GM19324 (cell line): ENCODE results near the gene PGBD1.
"Not testable (repeated sequence)": the region's sequence is repeated elsewhere in the genome, so short reads cannot be mapped to it uniquely, and the experiment has no call there.

ENCODE experiments used
- ATAC-seq: cut with Tn5 transposase; IDR thresholded peaks from one replicate; pipeline ENCODE4 v1.9.1; 2021; ENCODE audit warnings: mild to moderate bottlenecking, moderate library complexity; ENCODE audit not compliant: unreplicated experiment, low FRiP score

PGBD1 gene

DNA sequence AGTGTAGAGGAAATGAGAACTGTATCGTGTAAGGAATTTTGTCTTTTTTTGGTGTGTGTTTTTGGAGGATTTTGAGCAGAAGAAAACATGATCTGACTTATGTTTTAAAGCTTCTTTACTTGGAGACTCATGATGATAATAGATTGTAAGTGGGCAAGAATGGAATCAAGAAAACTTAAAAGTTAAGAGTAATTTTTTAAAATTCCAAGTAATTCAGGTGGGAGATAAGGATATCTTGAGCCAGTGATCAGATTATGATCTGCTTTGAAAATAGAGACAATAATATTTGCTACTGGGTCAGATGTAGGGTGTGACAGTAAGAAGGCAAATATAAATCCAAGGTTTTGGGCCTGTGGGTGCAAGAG lies 13.7 kb upstream of the PGBD1 start:
- no peak for ATAC-seq

DNA sequence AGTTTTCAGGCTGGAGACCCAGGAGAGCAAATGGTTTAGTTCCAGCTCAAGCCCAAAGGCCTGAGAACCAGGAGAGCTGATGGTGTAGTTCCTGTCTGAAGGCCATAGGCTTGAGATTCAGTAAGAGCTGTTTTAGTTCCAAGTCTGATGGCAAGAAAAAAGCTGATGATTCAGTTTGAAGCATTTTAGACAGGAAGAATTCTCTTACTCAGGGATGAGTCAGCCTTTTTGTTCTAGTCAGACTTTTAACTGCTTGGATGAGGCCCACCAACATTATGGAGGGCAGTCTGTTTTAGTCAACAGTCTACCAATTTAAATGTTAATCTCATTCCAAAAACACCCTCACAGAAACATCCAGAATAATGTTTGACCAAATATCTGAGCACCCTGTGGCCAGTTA lies 11.9 kb upstream of the PGBD1 start:
- no peak for ATAC-seq

DNA sequence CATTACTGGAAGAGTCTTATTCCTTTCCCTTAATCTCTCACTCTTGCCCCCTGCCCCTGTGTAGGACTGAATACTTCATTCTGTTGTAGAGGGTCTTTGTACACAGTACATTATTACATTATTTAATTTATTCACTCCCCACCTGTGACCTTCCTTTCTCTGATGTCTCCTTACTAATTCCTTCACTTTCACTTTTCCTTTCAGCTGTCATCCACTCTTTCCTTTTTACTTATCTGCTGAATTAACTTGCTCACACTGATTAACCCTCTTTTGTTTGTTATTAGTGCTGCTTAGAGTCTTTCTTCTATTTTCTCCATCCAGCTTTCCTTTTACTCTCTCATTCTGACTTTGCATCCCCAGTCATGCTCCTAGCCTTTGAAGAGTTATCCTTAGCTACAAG lies 6.5 kb upstream of the PGBD1 start:
- ATAC-seq = no peak

DNA sequence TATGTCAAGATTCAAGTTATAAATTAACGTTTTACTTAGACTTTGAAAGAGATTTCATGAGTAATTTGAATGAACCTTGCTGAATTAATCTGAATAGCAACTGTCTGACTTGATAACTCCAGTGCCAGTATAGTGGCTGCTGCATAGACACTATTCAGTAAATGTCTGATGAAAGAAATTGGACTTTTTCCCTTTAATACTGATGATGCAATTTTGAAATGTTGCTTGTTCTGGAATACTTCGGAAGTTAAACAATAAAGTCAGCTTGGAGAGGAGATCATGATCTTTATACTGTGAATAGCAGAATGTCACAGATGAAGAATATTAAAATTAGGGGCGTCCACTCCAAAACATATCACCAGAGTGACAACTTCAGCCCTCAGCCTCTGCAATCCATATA lies 3.6 kb upstream of the PGBD1 start:
- no peak for ATAC-seq

DNA sequence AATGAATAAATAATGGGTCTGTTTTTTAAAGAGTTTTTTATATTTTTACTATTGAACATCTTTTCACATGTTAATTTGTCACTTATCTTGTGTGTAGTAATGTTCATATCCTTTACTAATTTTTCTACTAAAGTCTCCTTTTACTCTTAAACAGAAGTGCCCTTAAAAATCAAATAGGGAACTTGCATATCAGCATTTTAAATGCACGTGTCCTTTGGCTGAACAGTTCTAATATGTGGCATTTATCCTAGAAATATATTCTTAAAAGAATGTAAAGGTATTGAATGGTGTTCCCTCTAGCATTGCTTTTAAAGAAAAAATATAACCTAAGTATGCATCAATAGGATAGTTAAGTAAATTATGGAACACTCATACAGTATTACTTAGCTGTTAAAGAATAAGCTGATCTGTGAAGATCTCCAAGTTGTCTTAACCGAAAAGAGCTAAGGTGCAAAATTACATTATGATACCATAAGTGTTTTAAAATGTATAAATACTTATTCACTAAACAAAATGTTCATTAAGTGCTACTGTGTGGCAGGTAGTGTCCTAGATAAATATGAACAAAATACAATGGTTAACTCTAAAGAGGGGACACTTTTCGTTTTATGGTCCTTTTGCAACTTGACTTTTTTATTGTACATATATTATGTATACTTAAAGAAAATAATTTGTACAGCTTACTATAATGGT lies 631 bp upstream of the PGBD1 start:
- ATAC-seq = no peak

DNA sequence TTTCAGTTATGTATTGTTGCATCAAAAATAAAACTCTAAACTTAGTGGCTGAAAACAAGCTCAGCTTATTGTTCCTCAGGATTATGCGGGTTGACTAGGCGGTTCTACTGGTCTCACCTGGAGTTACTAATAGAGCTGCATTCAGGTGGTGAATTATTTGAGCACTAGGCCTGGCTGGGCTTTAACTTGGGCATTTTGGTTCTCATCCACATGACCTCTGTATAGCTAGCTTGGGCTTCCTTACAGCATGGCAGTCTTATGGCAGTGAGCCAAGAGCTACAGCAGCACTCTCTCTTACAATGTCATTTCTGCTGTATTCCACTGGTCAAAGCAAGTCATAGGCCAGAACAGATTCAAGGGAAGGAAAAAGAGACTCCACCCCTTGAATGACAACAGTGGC lies 1.6 kb downstream of the PGBD1 start:
- ATAC-seq = no peak

DNA sequence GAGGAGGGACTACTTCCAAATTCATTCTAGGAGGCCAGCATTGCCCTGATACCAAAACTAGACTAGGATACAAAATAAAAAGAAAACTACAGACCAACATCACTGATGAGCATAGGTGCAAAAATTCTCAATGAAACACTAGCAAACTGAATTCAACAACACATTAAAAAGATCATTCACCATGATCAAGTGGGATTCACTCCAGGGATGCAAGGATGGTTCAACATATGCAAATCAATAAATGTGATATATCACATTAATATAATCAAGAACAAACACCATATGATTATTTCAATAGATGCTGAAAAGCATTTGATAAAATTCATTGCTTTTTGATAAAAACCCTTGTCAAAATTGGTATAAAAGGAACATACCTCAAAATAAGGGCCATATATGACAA lies 10.2 kb downstream of the PGBD1 start:
- ATAC-seq = no peak

DNA sequence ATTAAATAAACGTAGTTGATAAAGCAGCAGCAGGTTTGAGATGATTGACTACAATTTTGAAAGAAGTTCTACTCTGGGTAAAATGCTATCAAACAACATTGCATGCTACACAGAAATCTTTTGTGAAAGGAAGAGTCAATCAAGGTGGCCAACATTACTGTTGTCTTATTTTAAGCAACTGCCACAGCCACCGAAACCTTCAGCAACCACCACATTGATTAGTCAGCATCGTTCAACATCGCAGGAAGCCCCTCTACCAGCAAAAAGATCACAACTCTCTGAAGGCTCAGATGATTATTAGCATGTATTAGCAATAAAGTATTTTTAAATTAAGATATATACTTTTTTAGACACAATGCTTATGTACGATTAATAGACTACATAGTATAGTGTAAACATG lies 14.0 kb downstream of the PGBD1 start:
- no peak for ATAC-seq

DNA sequence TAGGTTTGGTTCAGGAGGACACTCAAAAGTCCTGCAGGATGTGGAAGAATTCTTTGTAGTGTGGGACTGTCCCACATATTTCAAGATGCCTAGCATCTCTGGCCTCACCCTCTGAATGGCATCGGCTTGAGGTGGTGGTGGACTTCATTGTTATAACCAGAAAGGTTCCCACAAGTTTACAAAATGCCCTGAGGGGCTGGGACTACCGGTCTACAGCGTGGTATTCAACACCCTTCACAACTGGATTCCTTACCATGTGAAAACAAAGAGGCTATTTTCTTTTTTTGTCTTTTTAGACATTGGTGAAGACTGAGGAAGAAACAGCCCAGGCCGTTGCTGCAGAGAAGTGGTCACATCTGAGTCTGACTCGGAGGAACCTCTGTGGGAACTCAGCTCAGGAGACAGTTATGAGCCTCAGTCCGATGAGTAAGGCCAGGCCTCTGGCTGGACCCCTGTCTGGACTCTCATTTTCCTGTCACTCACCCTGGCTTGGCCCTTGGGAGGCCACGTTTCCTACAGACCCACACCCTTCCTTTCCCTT lies 15.2 kb downstream of the PGBD1 start:
- ATAC-seq = no peak

DNA sequence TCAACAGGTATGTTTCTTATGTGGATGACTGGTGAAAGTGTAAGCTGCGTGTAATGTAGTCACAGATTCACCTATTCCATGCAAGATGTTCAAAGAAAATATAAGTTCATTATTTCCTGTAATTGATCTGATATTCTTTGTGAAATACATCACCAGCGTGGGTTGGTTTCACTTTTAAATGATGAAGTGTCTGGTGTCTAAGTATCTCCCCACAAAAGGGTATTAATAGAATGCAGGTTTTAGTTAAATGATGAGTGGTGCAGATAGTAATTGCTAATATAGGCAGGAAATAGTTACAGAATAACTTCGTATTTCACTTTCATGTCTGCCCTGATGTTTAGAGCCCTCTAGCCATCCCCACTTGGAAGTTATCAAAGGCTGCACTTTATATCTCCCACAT lies 22.2 kb downstream of the PGBD1 start:
- peak; percentile 56 for ATAC-seq

DNA sequence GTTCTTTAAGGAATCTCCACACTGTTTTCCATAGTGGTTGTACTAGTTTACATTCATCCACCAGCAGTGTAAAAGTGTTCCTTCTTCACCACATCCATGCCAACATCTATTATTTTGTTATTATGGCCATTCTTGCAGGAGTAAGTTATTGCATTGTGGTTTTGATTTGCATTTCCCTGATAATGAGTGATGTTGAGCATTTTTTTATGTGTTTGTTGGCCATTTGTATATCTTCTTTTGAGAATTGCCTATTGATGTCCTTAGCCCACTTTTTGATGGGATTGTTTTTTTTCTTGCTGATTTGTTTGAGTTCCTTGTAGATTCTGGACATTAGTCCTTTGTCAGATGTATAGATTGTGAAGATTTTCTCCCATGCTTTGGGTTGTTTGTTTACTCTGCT lies 25.0 kb downstream of the PGBD1 start:
- ATAC-seq = not testable (repeated sequence)

DNA sequence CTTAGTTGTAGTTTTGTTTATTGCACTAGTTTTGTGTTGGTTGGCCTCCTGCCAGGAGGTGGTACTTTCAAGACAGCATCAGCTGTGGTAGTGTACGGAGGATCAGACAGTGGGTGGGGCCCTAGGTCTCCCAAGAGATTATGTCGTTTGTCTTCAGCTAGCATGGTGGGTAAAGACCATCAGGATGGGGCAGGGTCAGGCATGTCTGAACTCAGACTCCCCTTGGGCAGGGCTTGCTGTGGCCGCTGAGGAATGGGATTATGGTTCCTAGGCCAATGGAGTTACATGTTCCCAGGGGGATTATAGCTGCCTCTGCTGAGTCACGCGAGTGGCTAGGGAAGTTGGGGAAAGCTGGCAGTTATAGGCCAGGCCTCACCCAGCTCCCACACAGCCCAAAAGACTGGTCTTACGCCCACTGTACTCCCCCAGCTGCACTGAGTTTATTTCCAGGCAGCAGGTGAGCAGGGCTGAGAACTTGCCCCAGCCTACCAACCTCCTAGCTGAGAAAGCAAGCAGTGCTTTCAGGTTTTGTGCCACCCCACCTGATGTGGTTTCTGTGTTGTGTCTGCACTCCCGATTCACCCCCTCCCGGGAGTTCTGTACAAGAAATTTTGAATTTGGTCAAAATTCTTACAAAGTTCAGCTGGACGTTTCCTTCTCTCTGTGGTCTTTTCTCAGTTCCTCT lies 29.9 kb downstream of the PGBD1 start:
- no peak for ATAC-seq

DNA sequence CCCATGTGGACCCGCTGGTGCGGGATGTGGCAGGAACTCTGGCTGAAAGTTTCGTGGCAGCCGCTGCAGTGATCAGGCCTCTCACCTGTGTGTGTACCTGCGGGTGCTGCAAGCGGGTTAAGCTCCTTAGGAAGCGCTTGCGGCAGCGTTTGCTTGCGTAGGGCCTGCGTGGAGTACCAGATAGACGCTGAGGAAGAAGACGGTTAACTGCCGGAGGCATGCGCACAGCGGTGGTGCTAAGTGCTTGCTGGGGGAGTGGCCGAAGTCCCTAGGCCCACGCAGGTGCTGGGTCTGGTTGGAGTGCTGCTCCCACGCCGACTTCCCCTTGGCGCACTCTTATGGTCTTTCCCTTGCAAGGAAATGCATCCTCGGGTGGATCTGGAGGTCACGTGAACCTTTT lies 31.6 kb downstream of the PGBD1 start:
- ATAC-seq = no peak

DNA sequence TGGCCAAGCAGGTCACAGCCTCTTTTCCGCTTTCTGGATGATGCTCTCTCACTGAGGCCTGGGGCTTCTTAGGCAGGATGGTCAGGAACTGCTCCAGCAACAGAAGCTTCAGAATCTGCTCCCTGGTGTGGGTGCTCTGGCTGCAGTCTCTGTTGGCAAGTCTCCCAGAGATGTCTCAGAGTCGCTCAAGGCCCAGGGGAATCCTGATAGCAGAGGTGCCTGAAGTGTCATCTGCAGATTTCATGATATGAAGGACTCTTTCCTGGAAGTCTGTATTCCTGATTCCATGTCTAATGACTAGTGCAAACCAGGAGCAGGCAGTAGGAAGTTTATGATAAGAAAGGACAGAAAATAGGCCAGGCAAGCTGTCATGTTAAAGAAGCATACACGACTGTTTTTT lies 34.3 kb downstream of the PGBD1 start:
- ATAC-seq = no peak

DNA sequence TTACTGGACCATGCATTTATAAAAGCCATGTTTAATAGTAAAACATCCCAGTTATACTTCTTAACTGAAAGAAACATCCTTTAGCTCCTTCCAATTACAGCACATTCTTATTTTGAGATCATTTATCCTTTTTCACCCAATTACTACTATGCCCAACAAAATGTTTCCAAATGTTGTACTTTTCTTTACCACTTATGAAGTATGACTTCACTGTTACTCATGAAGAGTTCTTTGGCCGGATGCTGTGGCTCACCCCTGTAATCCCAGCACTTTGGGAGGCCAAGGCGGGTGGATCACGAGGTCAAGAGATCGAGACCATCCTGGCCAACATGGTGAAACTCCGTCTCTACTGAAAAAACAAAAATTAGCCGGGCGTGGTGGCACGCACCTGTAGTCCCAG lies 36.5 kb downstream of the PGBD1 start:
- not testable (repeated sequence) for ATAC-seq

DNA sequence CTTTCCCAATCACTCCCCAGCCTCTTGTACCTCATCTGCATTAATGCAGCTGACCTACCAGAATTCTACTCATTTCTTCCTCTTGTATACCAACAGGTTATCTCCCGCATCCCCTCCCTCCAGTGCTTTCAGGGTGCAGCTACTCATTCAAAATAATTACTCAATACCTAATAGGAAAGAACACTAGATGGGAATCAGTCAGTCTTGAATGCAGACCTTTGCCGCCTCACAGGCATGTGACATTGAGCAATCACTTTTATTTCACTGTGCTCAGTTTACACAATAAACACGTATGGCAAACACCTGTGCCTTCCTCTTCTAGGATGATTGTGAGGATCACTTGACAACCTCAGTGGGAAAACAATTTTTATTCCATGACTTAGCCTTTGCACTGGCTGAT lies 41.3 kb downstream of the PGBD1 start:
- ATAC-seq = no peak

DNA sequence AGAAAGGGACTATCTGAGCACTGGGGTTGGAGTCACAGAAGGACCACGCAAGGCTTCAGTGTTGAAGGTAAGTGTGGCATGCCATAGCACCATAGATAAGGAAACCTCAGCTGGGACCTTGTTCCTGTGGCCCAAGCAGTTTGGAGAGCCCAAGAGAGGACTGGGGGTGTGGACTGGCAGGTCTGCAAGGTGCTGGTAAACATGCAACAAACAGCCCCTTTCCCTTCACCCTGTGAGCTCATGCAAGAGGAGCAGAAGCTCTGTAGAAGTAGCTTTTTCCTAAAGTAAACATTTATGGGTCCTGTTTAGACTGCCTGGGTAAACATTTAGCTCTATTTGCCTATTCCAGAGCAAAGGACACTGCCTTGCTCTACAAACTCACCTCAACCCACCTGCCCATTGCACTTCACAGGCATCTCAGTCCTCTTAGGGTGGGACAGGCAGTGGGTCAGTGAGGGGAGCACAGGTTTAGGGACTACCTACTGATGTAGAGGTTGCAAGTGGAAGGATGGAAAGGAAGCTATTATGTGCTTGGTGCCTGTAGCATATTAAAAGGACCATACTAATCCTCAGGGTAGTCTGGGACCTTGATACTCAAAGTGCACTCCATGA lies 42.5 kb downstream of the PGBD1 start:
- no peak for ATAC-seq

DNA sequence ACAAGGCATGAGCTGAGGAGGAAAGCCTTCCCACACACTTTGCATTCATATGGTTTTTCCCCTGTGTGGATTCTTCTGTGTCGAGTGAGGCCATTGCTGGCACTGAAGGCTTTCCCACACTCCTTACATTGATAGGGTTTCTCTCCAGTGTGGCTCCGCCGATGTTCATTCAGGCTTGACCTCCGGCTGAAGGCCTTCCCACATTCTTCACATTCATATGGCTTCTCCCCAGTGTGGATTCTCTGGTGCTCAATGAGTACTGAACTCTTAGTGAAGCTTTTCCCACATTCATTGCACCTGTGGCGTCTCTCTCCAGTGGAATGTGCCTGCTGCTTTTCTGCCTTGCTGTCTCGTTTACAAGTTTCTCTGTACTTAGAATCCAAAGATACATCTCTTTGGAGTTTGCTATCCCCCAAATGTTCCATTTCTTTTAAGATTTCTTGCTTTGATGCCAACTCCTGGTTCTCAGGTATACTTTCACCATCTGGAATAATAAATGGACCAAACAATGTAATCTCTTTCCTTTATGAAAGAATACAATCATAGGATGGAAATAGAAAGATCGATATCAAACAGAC lies 45.1 kb downstream of the PGBD1 start:
- no peak for ATAC-seq

DNA sequence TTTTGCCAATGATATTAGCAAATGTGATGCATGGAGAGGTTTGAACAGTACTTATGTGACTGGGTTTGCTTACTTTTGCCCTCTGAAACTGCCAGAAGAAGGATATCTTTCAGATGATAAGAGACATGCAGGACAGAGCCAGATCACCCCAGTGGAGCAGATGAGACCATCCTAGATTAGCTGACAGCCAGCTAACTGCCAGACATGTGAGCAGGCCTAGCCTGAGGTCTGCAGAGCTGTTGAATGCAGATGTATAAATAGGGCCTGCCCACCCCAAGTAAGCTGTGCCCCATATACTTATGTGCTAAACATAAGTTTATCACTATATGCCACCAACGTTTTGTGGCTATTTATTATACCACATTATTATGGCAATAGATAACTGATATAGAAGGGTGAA lies 48.7 kb downstream of the PGBD1 start:
- no peak for ATAC-seq

DNA sequence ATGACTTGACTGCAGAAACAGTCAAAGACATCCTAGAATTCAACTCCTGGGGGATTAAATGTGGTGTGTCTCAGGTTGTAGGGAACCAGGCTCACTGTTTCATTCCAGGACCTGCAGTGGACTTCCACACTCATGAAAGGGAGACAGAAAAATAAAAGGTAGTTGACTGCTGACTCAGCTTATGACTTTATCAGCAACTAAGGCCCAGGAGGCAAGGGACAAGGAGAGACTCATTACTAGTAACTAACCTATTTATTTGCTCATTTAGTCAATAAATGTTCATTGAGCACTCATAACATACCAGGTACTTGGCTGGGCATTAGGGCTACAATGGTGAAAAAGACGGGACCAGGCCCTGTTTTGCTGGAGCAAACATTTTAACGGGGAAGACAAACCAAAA lies 51.7 kb downstream of the PGBD1 start:
- ATAC-seq = no peak

DNA sequence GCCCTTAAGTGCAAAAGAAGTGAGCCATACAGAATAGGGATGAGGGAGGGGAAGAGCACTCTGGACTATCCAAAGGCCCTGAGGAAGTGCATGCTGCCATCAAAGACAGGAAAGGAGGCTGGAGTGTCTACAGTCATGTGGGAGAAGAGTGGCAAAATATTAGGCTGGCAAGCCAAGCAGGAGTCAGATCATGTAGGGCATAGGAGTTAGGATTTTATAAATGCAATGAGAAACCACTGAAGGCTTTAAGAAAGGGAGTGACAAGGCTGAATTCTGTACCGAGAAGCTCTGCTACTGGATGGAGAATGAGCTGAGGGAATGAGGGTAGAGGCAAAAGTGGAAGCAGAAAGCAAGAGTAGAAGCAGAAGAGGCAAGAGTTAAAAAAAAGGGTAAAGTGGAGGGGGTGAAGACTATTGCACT lies 52.2 kb downstream of the PGBD1 start:
- no peak for ATAC-seq
